Measurements from ENCODE around the gene TSLP.

DNA sequence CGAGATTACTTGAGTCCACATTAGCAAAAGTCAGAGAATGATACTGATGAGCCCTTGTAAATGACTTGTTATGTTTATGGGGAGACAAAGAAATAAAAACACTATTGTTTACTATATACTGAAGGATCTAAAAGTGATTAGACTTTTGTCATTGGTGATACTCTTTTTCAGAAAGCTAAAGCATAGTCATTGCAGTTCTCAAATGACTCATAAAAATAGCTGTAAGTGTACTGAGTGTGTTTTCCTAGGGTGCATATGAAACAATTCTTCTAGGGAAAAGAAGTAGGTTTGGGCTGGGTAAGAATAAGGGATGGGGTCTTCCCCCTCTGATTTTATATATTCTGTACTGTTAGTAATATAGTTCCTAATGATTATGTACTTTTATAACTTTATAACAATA, 53.3 kb downstream of the TSLP start:
- TF ChIP-seq JUN (IDR thresholded peaks at IDR 0.05; ENCODE audit: borderline replicate concordance, insufficient read depth, insufficient read length, low read depth) (no peak), EZH2 (IDR thresholded peaks at IDR 0.05; ENCODE audit: borderline replicate concordance, low read depth, low read length, severe bottlenecking) (no peak), GATA2 (IDR thresholded peaks at IDR 0.05; ENCODE audit: insufficient read depth, insufficient read length, low read depth, low read length) (no peak), POLR2A (IDR thresholded peaks at IDR 0.05; ENCODE audit: low read depth, low read length) (no peak), POLR2AphosphoS5 (IDR thresholded peaks at IDR 0.05; ENCODE audit: insufficient read depth, low read depth, low read length) (no peak), MYC (IDR thresholded peaks at IDR 0.05; ENCODE audit: low read depth, low read length) (no peak), FOS (IDR thresholded peaks at IDR 0.05; ENCODE audit: borderline replicate concordance, insufficient read depth, low read length) (no peak)
- TF ChIP-seq, protein P1, sequence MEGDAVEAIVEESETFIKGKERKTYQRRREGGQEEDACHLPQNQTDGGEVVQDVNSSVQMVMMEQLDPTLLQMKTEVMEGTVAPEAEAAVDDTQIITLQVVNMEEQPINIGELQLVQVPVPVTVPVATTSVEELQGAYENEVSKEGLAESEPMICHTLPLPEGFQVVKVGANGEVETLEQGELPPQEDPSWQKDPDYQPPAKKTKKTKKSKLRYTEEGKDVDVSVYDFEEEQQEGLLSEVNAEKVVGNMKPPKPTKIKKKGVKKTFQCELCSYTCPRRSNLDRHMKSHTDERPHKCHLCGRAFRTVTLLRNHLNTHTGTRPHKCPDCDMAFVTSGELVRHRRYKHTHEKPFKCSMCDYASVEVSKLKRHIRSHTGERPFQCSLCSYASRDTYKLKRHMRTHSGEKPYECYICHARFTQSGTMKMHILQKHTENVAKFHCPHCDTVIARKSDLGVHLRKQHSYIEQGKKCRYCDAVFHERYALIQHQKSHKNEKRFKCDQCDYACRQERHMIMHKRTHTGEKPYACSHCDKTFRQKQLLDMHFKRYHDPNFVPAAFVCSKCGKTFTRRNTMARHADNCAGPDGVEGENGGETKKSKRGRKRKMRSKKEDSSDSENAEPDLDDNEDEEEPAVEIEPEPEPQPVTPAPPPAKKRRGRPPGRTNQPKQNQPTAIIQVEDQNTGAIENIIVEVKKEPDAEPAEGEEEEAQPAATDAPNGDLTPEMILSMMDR (IDR thresholded peaks at IDR 0.05; ENCODE audit: extremely low read depth in 1 of 2, insufficient read depth in 1 of 2, low read depth in 1 of 2, low read length in 2 of 2) = no peak
- TF ChIP-seq, protein P2, sequence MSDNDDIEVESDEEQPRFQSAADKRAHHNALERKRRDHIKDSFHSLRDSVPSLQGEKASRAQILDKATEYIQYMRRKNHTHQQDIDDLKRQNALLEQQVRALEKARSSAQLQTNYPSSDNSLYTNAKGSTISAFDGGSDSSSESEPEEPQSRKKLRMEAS (IDR thresholded peaks at IDR 0.05; ENCODE audit: insufficient read depth, insufficient read length) = no peak
